ENCODE results near the gene KLHL22. TPM values are rescaled to one million over a fixed set of nuclear protein-coding genes. Genes with fewer than 3 reads are reported as not detected.
"Not testable (repeated sequence)": the region's sequence is repeated elsewhere in the genome, so short reads cannot be mapped to it uniquely, and the experiment has no call there.

The KLHL22 gene
- total RNA-seq, 4 donors from 2014 or later, result 19.9 to 35.5 (median 27.3) TPM

GRCh38 chr22:20484948-20485683, 10.5 kb downstream of the KLHL22 start:
- H3K4me1 ChIP-seq, result peaks cover 0 to 13% (median 5%) of the 10 kb centered on the region in 4 donors
- no peaks in the 10 kb centered on the region for H3K27me3 ChIP-seq
- no peak overlapping the region for H3K27ac ChIP-seq (replicated peaks in 1 of 4)
- peaks cover 0 to 33% (median 16%) of the 10 kb centered on the region in 4 donors for H3K36me3 ChIP-seq
- intact Hi-C loops (cut with DNase I), result no loop called here
- H3K4me3 ChIP-seq, result no peak overlapping the region
- 80% methylated on average over 4 of the region's 4 CpGs for WGBS
- no peak for TF ChIP-seq CTCF (IDR thresholded peaks at IDR 0.05)
- no peak for TF ChIP-seq POLR2AphosphoS5 (IDR thresholded peaks at IDR 0.05)
- no peak for TF ChIP-seq EP300 (IDR thresholded peaks at IDR 0.05)
- TF ChIP-seq POLR2A (IDR thresholded peaks at IDR 0.05; ENCODE audit: low read depth), result no peak
- no peaks in the 10 kb centered on the region for H3K9me3 ChIP-seq
- no peak for DNase-seq (ENCODE audit: extremely low spot score)

DNA sequence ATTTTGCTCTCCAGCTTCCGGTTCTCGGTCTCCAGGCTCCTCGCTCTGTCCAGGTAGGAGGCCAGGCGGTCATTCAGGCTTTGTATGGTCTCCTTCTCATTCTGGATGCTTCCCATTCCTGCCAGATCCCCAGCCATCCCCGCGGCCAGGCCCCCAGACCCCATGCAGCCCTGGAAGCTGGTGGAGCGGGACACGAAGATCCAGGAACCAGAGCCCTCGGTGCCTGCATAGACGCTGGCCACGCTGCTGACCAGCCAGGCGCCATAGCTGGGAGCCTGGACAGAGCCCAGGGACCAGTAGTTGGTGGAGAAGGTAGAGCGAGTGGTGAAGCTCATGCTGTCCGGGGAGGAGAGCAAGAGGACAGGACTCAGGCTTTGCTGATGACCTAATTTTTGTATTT, 11.8 kb downstream of the KLHL22 start:
- no peaks in the 10 kb centered on the region for H3K9me3 ChIP-seq
- no peaks in the 10 kb centered on the region for H3K27me3 ChIP-seq
- H3K36me3 ChIP-seq, result peaks cover 0 to 29% (median 14%) of the 10 kb centered on the region in 4 donors
- intact Hi-C loops (cut with DNase I), result no loop called here
- no peak overlapping the region for H3K27ac ChIP-seq (replicated peaks in 1 of 4)
- TF ChIP-seq EP300 (IDR thresholded peaks at IDR 0.05), result no peak
- no peak for TF ChIP-seq POLR2AphosphoS5 (IDR thresholded peaks at IDR 0.05)
- TF ChIP-seq POLR2A (IDR thresholded peaks at IDR 0.05; ENCODE audit: low read depth), result no peak
- no peak for TF ChIP-seq CTCF (IDR thresholded peaks at IDR 0.05)
- peaks cover 0 to 3% (median 0%) of the 10 kb centered on the region in 4 donors for H3K4me1 ChIP-seq
- DNase-seq (ENCODE audit: extremely low spot score), result no peak
- WGBS, result 96% methylated on average over 14 of the region's 14 CpGs
- no peak overlapping the region for H3K4me3 ChIP-seq

GRCh38 chr22:20483143-20483506, 12.5 kb downstream of the KLHL22 start:
- DNase-seq (ENCODE audit: extremely low spot score); H3K4me1 ChIP-seq; intact Hi-C loops (cut with DNase I); H3K27ac ChIP-seq (replicated peaks in 1 of 4); H3K9me3 ChIP-seq; H3K27me3 ChIP-seq; H3K4me3 ChIP-seq: not testable (repeated sequence)
- peaks cover 0 to 23% (median 11%) of the 10 kb centered on the region in 4 donors for H3K36me3 ChIP-seq
- 99% methylated on average over 7 of the region's 7 CpGs for WGBS

GRCh38 chr22:20479612-20480196, 15.9 kb downstream of the KLHL22 start:
- no peaks in the 10 kb centered on the region for H3K27me3 ChIP-seq
- no peak overlapping the region for H3K4me3 ChIP-seq
- no peak for TF ChIP-seq CTCF (IDR thresholded peaks at IDR 0.05)
- TF ChIP-seq POLR2AphosphoS5 (IDR thresholded peaks at IDR 0.05), result no peak
- TF ChIP-seq EP300 (IDR thresholded peaks at IDR 0.05), result no peak
- no peak for TF ChIP-seq POLR2A (IDR thresholded peaks at IDR 0.05; ENCODE audit: low read depth)
- H3K27ac ChIP-seq (replicated peaks in 1 of 4), result no peak overlapping the region
- intact Hi-C loops (cut with DNase I), result no loop called here
- H3K9me3 ChIP-seq, result no peaks in the 10 kb centered on the region
- 100% methylated on average over 1 of the region's 1 CpG for WGBS
- H3K4me1 ChIP-seq, result peaks cover 0 to 8% (median 5%) of the 10 kb centered on the region in 4 donors
- no peak for DNase-seq (ENCODE audit: extremely low spot score)
- peaks cover 0 to 14% (median 10%) of the 10 kb centered on the region in 4 donors for H3K36me3 ChIP-seq

- H3K36me3 ChIP-seq; H3K27ac ChIP-seq (replicated peaks in 1 of 4); DNase-seq (ENCODE audit: extremely low spot score); H3K9me3 ChIP-seq; intact Hi-C loops (cut with DNase I); H3K4me1 ChIP-seq; H3K27me3 ChIP-seq; H3K4me3 ChIP-seq: not testable (repeated sequence)
- WGBS, result 96% methylated on average over 6 of the region's 6 CpGs
These were observed 17.5 kb downstream of the KLHL22 start for GRCh38 chr22:20478059-20478458.

GRCh38 chr22:20475569-20475968, 20.0 kb downstream of the KLHL22 start:
- H3K36me3 ChIP-seq, result peaks cover 4 to 13% (median 8%) of the 10 kb centered on the region in 4 donors
- H3K4me1 ChIP-seq; intact Hi-C loops (cut with DNase I); H3K27me3 ChIP-seq; DNase-seq (ENCODE audit: extremely low spot score); H3K9me3 ChIP-seq; H3K4me3 ChIP-seq; H3K27ac ChIP-seq (replicated peaks in 1 of 4): not testable (repeated sequence)
- 94% methylated on average over 12 of the region's 12 CpGs for WGBS

Measured in esophagus muscularis mucosa (tissue), 4 donors.